Measurements from ENCODE around the gene SOBP. TPM values are rescaled to one million over a fixed set of nuclear protein-coding genes. Genes with fewer than 3 reads are reported as not detected.

The SOBP gene
- total RNA-seq, 1 donor from 2014 or later: 1.2 TPM

GRCh38 chr6:107652526-107653182, 162.7 kb downstream of the SOBP start:
- Histone ChIP-seq H3K27me3 (ENCODE audit: control insufficient read depth, insufficient read depth, low read length) (no peaks in the 10 kb centered on the region), H3K4me3 (ENCODE audit: low read depth, low read length) (no peak overlapping the region), H3K36me3 (ENCODE audit: control insufficient read depth, insufficient read depth, low read length) (no peaks in the 10 kb centered on the region)
- TF ChIP-seq CTCF (IDR thresholded peaks at IDR 0.05; ENCODE audit: insufficient read depth, low read length, poor library complexity, severe bottlenecking): no peak
- DNase-seq (ENCODE audit: low read depth): no peak

DNA sequence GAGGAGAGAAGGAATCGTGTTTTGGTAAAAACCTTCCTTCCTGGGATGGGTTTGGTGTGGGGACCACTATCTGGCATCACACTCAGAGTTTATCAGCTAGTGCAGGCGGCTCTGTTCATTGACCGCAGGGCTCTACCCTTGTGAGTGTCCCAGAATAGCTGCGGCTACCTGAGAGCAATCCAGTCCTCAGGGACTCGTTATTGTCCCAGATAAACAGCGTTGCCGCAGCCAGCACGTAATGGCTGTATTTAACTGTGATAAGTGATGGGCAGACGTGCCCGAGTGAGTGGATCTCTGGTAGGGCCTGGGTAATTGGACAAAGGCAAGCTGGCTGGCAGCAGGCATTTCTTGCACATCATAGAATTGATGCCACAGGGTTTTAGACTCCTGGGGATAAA, 163.3 kb downstream of the SOBP start:
- no peak for DNase-seq (ENCODE audit: low read depth)
- Histone ChIP-seq H3K27me3 (ENCODE audit: control insufficient read depth, insufficient read depth, low read length) (no peaks in the 10 kb centered on the region), H3K4me3 (ENCODE audit: low read depth, low read length) (no peak overlapping the region), H3K36me3 (ENCODE audit: control insufficient read depth, insufficient read depth, low read length) (no peaks in the 10 kb centered on the region)
- TF ChIP-seq CTCF (IDR thresholded peaks at IDR 0.05; ENCODE audit: insufficient read depth, low read length, poor library complexity, severe bottlenecking): no peak

- no peaks in the 10 kb centered on the region for H3K27me3 ChIP-seq (ENCODE audit: control insufficient read depth, insufficient read depth, low read length)
- H3K4me3 ChIP-seq (ENCODE audit: low read depth, low read length): no peak overlapping the region
- TF ChIP-seq CTCF (IDR thresholded peaks at IDR 0.05; ENCODE audit: insufficient read depth, low read length, poor library complexity, severe bottlenecking): no peak
- DNase-seq (ENCODE audit: low read depth): no peak
- no peaks in the 10 kb centered on the region for H3K36me3 ChIP-seq (ENCODE audit: control insufficient read depth, insufficient read depth, low read length)
Observed at GRCh38 chr6:107653861-107654394, 164.0 kb downstream of the SOBP start.

- H3K36me3 ChIP-seq (ENCODE audit: control insufficient read depth, insufficient read depth, low read length): no peaks in the 10 kb centered on the region
- TF ChIP-seq CTCF (IDR thresholded peaks at IDR 0.05; ENCODE audit: insufficient read depth, low read length, poor library complexity, severe bottlenecking): no peak
- no peak overlapping the region for H3K4me3 ChIP-seq (ENCODE audit: low read depth, low read length)
- H3K27me3 ChIP-seq (ENCODE audit: control insufficient read depth, insufficient read depth, low read length): no peaks in the 10 kb centered on the region
- no peak for DNase-seq (ENCODE audit: low read depth)
Observed at GRCh38 chr6:107654764-107655163, 164.8 kb downstream of the SOBP start.

DNA sequence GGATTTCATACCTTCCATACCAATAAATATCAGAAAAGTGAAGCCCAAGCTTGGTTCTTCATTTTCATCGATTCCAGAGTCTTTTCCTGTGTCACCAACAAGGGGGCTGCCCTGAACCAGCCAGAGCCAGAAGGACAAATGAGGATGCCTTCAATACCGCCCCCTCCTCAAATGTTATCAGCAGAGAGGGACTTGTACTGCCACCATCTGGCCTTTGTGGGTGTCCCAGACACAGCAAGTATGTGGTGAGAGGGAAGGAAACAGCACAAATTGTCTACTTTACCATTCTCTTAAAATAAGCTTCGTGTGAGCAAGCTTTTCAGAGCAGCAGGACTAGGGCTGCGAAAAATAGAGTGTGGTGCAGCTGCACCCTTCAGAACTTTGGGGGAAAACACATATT, 165.3 kb downstream of the SOBP start:
- no peaks in the 10 kb centered on the region for H3K27me3 ChIP-seq (ENCODE audit: control insufficient read depth, insufficient read depth, low read length)
- no peak overlapping the region for H3K4me3 ChIP-seq (ENCODE audit: low read depth, low read length)
- DNase-seq (ENCODE audit: low read depth): no peak
- H3K36me3 ChIP-seq (ENCODE audit: control insufficient read depth, insufficient read depth, low read length): no peaks in the 10 kb centered on the region
- peak; percentile 33 for TF ChIP-seq CTCF (IDR thresholded peaks at IDR 0.05; ENCODE audit: insufficient read depth, low read length, poor library complexity, severe bottlenecking)

DNA sequence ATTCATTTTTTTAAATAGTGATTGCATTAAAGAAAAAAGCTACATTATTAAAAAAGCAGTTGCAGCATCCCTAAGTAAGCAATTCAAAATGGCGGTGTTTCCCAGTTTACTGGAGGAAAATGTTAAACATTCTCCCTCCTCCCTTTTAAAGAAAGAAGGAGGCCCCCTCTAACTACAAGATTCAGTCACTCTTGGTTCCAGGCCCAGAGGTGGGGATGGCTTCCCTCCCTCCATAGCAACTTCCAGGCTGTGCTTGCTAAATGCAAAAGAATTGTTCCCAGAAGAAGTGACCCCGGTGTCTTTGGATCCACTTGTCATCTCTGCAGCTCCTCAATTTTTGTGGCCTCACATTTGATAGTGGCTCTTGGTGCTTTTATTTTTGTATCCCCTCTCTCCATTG, 165.9 kb downstream of the SOBP start:
- H3K36me3 ChIP-seq (ENCODE audit: control insufficient read depth, insufficient read depth, low read length): no peaks in the 10 kb centered on the region
- no peak overlapping the region for H3K4me3 ChIP-seq (ENCODE audit: low read depth, low read length)
- no peaks in the 10 kb centered on the region for H3K27me3 ChIP-seq (ENCODE audit: control insufficient read depth, insufficient read depth, low read length)
- DNase-seq (ENCODE audit: low read depth): no peak
- no peak for TF ChIP-seq CTCF (IDR thresholded peaks at IDR 0.05; ENCODE audit: insufficient read depth, low read length, poor library complexity, severe bottlenecking)

Measured in kidney epithelial cell (primary cell).